OCI-LY1 (cell line): Measurements from ENCODE around the gene TMIGD3.

Experiments used
- H2AFZ ChIP-seq: fragments of 200-600 bp; sonication (generic), shearing (Covaris generic); 2 replicates; pipeline ENCODE4 v1.6.0; 2014; ENCODE audit warnings: antibody characterized with exemption, mild to moderate bottlenecking, low read length
- H3F3A ChIP-seq: fragments of 200-600 bp; sonication (generic), shearing (Covaris generic); 2 replicates; pipeline ENCODE4 v1.6.0; 2014; ENCODE audit warnings: mild to moderate bottlenecking, antibody characterized with exemption, low read length, moderate library complexity; ENCODE audit not compliant: insufficient read depth
- H3K27ac ChIP-seq: fragments of 200-600 bp; sonication (generic); 2 replicates; pipeline ENCODE4 v1.5.1; 2014; ENCODE audit warnings: low read length, mixed run types, mild to moderate bottlenecking, low read depth; ENCODE audit not compliant: poor library complexity, severe bottlenecking
- H3K27me3 ChIP-seq: fragments of 200-600 bp; sonication (generic); 2 replicates; pipeline ENCODE4 v1.6.0; 2014; ENCODE audit warnings: antibody characterized with exemption, mild to moderate bottlenecking, low read length, moderate library complexity; ENCODE audit not compliant: insufficient read depth
- H3K36me3 ChIP-seq: fragments of 200-600 bp; sonication (generic); 2 replicates; pipeline ENCODE4 v1.6.1; 2014; ENCODE audit warnings: mild to moderate bottlenecking, antibody characterized with exemption, low read length, moderate library complexity, mixed read lengths; ENCODE audit not compliant: insufficient read depth
- H3K4me1 ChIP-seq: fragments of 200-600 bp; sonication (generic); 2 replicates; pipeline ENCODE4 v1.5.1; 2014; ENCODE audit warnings: mild to moderate bottlenecking, low read length, moderate library complexity; ENCODE audit not compliant: insufficient read depth, severe bottlenecking
- H3K4me2 ChIP-seq: fragments of 200-600 bp; sonication (generic), shearing (Covaris generic); 2 replicates; pipeline ENCODE4 v1.6.1; 2014; ENCODE audit warnings: low read length
- H3K4me3 ChIP-seq: fragments of 200-600 bp; sonication (generic); 2 replicates; pipeline ENCODE4 v1.5.1; 2014; ENCODE audit warnings: low read length, low read depth, mild to moderate bottlenecking, mixed read lengths; ENCODE audit not compliant: poor library complexity, severe bottlenecking
- H3K79me2 ChIP-seq: fragments of 200-600 bp; shearing (Covaris generic); 2 replicates; pipeline ENCODE4 v1.6.1; 2016; ENCODE audit warnings: mixed run types, low read length, mixed read lengths; ENCODE audit not compliant: insufficient read depth
- H3K9ac ChIP-seq: fragments of 200-600 bp; sonication (generic), shearing (Covaris generic); 2 replicates; pipeline ENCODE4 v1.6.1; 2014; ENCODE audit warnings: mild to moderate bottlenecking, low read length, mixed read lengths
- H3K9me2 ChIP-seq: fragments of 200-600 bp; sonication (generic), shearing (Covaris generic); 2 replicates; pipeline ENCODE4 v1.6.1; 2014; ENCODE audit warnings: low read depth, mild to moderate bottlenecking, low read length, mixed read lengths
- H3K9me3 ChIP-seq: fragments of 200-600 bp; shearing (Covaris generic); 2 replicates; pipeline ENCODE4 v1.6.1; 2014; ENCODE audit warnings: low read length, mixed read lengths
- H4K20me1 ChIP-seq: fragments of 200-600 bp; sonication (generic), shearing (Covaris generic); 2 replicates; pipeline ENCODE4 v1.6.0; 2016; ENCODE audit warnings: mild to moderate bottlenecking, low read length; ENCODE audit not compliant: insufficient read depth
- CTCF ChIP-seq: fragments of 200-600 bp; sonication (generic), shearing (Covaris generic); IDR thresholded peaks from 2 replicates; pipeline ENCODE4 v1.5.1; 2017; ENCODE audit warnings: mild to moderate bottlenecking, antibody characterized with exemption, low read length, moderate library complexity, mixed read lengths
- EZH2 ChIP-seq: fragments of 200-600 bp; sonication (generic), shearing (Covaris generic); IDR thresholded peaks from 2 replicates; pipeline ENCODE4 v1.8.0; 2017; ENCODE audit warnings: borderline replicate concordance, mixed run types, mild to moderate bottlenecking, antibody characterized with exemption, low read length, moderate library complexity, mixed read lengths

Gene TMIGD3

GRCh38 chr1:111462370-111463028 lies 40.9 kb downstream of the TMIGD3 start:
- Histone ChIP-seq H3K27ac (no peak overlapping the region), H3K79me2 (no peaks in the 10 kb centered on the region), H3K9me2 (no peaks in the 10 kb centered on the region), H3K36me3 (peaks cover 62% of the 10 kb centered on the region), H3F3A (no peaks in the 10 kb centered on the region), H3K27me3 (no peaks in the 10 kb centered on the region), H3K9me3 (no peaks in the 10 kb centered on the region), H3K9ac (no peak overlapping the region), H4K20me1 (no peaks in the 10 kb centered on the region), H2AFZ (no peak overlapping the region), H3K4me1 (no peaks in the 10 kb centered on the region), H3K4me3 (no peak overlapping the region), H3K4me2 (no peak overlapping the region)
- no peak for TF ChIP-seq CTCF
- TF ChIP-seq EZH2 = no peak

GRCh38 chr1:111461765-111462164 lies 41.7 kb downstream of the TMIGD3 start:
- H3K9me2 ChIP-seq = no peaks in the 10 kb centered on the region
- peaks cover 66% of the 10 kb centered on the region for H3K36me3 ChIP-seq
- H3F3A ChIP-seq = no peaks in the 10 kb centered on the region
- H3K4me2 ChIP-seq = no peak overlapping the region
- H2AFZ ChIP-seq = no peak overlapping the region
- H3K4me1 ChIP-seq = no peaks in the 10 kb centered on the region
- no peaks in the 10 kb centered on the region for H4K20me1 ChIP-seq
- TF ChIP-seq CTCF = no peak
- no peak for TF ChIP-seq EZH2
- no peak overlapping the region for H3K9ac ChIP-seq
- no peaks in the 10 kb centered on the region for H3K27me3 ChIP-seq
- no peaks in the 10 kb centered on the region for H3K9me3 ChIP-seq
- no peak overlapping the region for H3K4me3 ChIP-seq
- H3K79me2 ChIP-seq = no peaks in the 10 kb centered on the region
- no peak overlapping the region for H3K27ac ChIP-seq

GRCh38 chr1:111455642-111456031 lies 47.8 kb downstream of the TMIGD3 start:
- Histone ChIP-seq H3F3A (no peaks in the 10 kb centered on the region), H3K4me1 (peaks cover 19% of the 10 kb centered on the region), H3K4me2 (no peak overlapping the region), H3K36me3 (peaks cover 88% of the 10 kb centered on the region), H3K9me3 (no peaks in the 10 kb centered on the region), H3K79me2 (peaks cover 25% of the 10 kb centered on the region), H3K27ac (no peak overlapping the region), H4K20me1 (no peaks in the 10 kb centered on the region), H3K27me3 (no peaks in the 10 kb centered on the region), H3K4me3 (no peak overlapping the region), H2AFZ (no peak overlapping the region), H3K9me2 (no peaks in the 10 kb centered on the region), H3K9ac (no peak overlapping the region)
- no peak for TF ChIP-seq CTCF
- TF ChIP-seq EZH2 = no peak
